Right ventricle myocardium inferior (tissue), 1 donor: ENCODE data around the gene UTF1. TPM values are rescaled to one million over a fixed set of nuclear protein-coding genes. Genes with fewer than 3 reads are reported as not detected.
A peak's percentile ranks its signal among the peaks of the same experiment; 100 is the strongest.
"Not testable (repeated sequence)": the region's sequence is repeated elsewhere in the genome, so short reads cannot be mapped to it uniquely, and the experiment has no call there.

Experiments
- ATAC-seq: fragments of 200-7000 bp; cut with Tn5 transposase; one replicate; pipeline ENCODE4 v1.9.1; 2020; ENCODE audit warnings: mild to moderate bottlenecking, moderate library complexity
- DNase-seq: peaks from one replicate; pipeline ENCODE4 v3.0.0; 2021; ENCODE audit errors: missing footprints
- intact Hi-C: fragments of 100-400 bp; cut with DNase I; formaldehyde crosslinking; loops from one replicate; pipeline ENCODE4 v1.11.0; 2022
- total RNA-seq: library from RNA; stranded (reverse); fragmentation: NEBNext Ultra II Directional; extraction: Animal tissue kit (Norgen Biotek cat#: 25700); gene quantifications from one replicate; pipeline ENCODE4 v1.2.1, GENCODE V29; 2021
- donor health status: DM: no; HTN: yes; CAD: no; lungs with severe emphysema.

The UTF1 gene
- total RNA-seq, 1 donor from 2014 or later, result not detected

DNA sequence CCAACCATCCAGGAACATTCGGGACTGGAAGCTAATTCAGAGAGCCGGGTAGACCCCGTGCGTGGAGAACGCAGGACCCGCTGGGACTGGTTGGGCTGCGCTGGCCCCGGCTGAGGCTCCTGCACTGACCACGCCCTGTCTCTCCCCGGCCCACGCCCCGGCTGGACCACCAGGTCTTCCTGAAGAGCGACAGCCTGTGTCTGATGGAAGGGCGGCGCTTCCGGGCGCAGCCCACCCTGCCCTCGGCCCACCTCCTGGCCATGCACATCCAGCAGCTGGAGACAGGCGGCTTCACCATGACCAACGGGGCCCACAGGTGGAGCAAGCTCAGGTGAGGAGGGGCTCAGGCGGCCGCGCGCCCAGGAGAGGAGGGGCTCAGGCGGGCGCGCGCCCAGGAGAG lies 10.2 kb upstream of the UTF1 start:
- intact Hi-C loops, result no loop called here
- ATAC-seq (no peak), DNase-seq (no peak)

DNA sequence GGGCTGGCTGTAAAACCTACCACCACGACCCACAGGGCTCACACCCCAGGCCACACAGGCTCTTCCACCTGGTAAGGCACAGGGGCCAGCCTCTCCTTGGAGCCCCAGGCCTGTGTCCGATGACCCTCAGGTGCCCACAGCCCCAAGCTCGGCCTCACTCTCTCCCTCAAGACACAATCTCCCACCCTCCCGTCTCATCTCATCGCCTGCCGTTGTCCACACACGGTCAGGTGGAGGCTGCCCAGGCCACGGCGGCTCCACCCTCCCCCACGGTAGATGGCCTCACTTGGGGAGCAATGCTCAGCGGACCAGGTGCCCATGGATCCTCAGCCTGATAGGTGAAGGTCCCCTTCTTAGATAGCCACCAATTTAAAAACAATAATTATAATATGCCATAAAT lies 8.7 kb upstream of the UTF1 start:
- ATAC-seq (no peak), DNase-seq (no peak)
- intact Hi-C loops, result no loop called here

DNA sequence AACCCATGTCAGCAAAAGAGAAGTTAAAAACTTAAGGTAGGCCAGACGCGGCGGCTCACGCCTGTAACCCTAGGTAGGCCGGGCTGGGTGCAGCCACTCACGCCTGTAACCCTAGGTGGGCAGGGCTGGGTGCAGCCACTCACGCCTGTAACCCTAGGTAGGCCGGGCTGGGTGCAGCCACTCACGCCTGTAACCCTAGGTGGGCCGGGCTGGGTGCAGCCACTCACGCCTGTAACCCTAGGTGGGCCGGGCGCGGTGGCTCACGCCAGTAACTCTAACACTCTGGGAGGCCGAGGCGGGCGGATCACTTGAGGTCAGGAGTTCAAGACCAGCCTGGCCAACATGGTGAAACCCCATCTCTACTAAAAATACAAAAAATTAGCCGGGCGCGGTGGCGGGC lies 8.3 kb upstream of the UTF1 start:
- intact Hi-C loops, DNase-seq, ATAC-seq: not testable (repeated sequence)

DNA sequence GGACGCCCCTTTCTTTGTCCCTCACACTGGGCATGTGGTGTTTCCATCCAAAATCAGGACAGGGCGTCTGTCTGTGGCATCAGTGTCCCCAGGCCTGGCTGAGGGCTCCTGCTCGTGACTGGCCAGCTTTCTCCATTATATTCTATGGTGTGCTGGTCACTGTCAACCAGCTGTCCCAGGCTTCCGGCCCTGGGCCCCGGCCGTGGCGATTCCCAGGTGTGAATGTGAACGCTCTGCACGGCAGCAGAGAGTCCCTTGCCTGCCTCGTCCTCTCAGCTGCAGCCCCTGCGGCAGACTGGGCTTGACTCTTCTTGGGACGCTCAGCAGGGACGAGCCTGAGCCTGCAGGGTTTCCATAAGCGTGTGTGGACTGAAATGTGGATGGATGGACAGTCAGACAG lies 5.9 kb upstream of the UTF1 start:
- intact Hi-C loops, result no loop called here
- ATAC-seq (no peak), DNase-seq (no peak)

DNA sequence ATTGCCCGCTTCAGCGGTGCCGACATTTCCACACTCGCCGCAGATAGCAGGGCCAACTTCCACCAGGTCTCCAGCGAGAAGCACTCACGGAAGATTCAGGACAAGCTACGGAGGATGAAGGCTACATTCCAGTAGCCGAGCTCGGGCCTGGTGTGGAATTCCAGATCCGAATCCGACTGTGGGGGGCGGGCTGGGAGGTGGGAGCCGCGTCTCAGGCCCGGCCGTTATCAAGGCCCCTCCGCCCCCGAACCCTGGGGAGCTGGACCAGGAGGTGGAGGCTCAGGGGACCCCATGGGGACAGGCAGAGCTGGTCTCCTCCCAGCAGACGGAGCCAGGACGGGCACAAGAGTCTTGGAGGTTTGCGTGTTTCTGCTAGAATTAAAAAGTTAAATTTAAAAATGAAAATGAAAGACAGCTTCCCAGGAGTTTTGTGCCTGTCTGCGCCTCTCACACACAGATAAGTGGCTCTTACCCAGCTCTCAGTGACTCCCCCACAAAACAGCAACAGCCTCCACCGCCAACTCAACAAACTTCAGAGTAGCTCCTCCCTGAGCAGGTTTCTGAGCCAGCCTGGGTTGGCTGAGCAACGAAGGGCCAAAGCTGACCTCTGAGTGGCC lies 5.2 kb upstream of the UTF1 start:
- intact Hi-C loops, result no loop called here
- ATAC-seq, result no peak
- no peak for DNase-seq

DNA sequence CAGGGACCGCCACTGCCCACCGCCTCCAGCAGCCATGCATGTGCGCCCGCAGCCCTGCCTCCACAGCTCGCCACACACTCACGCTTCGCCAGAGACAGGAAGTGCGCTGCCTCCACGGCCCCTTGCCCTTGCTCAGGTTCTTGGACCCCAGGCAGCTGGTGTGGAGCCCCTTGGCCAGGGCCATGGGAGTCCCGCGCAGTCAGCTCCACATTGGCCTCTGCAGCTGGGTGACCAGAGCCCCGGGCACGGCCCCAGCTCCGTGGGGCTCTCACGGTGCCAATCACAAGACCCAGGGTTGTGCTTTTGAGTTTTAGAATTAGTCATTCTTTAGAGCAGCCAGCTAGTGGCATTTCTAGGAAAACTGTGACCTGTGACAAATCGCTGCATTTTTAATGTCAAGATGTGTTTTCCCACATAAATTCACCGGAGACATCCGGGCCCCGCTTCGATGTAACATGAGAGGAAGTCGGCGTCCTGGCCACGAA lies 4.3 kb upstream of the UTF1 start:
- ATAC-seq, result no peak
- intact Hi-C loops, result no loop called here
- no peak for DNase-seq

DNA sequence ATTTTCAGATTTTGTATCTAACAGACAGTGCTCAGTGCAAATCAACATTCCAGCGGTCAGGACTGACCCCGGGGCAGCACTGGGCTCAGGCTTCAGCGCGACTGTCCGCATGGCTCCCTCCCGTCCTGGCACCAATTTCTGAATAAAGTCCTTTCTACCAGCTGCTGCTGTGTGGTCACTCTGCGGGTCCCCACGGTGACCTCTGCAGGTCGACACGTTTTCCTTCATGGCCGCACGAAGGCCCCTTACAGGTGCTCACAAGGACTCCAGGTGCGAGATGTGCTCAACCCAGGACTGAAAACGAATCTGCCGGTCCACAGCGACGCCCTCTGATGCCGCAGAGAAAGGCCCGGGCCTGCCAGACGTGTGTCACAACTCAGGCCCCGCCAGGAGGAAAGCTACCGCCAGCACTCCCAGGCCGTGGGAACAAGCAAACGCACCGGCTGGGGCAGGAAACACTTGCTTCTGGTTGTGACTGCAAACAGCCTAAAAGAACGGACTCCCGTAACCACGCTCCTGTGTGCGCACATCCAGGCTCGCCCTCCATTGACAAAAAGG lies 3.7 kb upstream of the UTF1 start:
- intact Hi-C loops, result no loop called here
- DNase-seq (no peak), ATAC-seq (no peak)

DNA sequence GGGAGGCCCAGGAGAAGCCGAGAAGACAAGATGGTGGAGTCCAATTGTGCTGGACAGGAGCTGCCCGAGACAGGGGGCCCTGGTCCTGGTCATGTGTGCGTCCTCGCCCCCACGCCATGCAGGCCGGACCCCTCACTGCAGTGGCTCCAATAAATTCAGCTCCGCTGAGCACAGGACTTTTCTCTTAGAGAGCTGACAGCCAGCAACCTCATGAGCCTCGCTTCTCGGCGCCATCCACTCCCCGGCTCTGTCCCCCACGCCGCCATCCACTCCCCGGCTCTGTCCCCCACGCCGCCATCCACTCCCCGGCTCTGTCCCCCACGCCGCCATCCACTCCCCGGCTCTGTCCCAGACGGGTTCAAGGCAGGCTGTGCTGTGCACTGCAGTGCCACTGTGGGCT lies 2.8 kb upstream of the UTF1 start:
- no peak for DNase-seq
- no peak for ATAC-seq
- intact Hi-C loops, result no loop called here

DNA sequence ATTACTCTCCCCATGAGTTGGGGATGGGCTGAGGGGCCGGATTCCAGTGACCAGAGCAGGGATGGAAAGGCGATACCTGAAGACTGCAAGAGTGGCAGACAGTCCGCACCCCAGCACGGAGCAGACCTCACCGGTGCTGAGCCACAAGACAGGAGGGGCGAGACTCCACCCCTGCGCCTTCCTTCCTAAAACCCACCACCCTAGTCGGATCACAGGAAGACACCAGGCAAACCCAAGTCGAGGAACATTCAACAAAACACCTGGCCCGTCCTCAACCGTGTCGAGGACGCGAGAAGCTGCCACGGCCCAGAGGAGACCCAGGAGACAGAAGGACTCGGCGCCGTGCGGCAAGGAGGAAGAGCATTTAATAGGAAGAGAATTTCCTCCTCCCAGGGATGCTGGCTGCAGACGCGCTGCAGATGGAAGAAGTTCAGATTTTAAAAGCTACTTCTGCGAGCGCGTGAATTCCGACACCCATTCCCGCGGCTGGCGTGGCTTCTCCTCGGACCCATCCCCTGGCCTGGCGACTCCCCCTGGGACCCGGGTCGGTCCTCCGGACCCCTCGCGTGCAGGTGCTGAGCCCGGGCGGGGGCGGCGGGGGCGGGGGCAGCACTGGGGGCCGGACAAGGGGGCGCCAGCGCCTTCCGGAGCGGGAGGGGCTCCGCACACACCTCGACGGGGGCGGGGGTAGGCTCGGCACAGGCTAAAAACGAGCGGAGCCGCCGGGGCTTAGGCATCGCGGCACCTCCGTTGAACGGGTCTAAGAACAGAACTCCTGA lies 563 bp upstream of the UTF1 start:
- DNase-seq, result no peak
- intact Hi-C loops, result no loop called here
- no peak for ATAC-seq

DNA sequence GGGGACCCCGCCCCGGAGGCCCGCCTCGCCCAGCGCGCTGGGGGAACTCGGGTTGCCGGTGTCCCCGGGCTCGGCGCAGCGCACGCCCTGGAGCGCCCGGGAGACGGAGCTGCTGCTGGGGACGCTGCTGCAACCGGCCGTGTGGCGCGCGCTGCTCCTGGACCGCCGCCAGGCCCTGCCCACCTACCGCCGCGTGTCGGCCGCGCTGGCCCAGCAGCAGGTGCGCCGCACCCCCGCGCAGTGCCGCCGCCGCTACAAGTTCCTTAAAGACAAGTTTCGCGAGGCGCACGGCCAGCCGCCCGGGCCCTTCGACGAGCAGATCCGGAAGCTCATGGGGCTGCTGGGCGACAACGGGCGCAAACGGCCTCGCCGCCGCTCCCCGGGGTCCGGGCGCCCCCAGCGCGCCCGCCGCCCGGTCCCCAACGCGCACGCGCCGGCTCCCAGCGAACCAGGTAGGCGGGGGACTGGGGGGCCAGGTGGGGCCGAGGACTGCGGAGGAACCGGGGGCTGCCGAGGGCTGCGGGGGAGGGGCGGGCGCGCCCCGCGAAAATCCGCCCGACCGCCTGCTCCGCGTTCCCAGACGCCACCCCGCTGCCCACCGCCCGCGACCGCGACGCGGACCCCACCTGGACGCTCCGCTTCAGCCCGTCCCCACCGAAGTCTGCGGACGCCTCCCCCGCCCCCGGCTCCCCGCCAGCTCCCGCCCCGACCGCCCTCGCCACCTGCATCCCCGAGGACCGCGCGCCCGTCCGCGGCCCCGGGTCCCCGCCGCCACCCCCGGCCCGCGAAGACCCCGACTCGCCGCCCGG lies 574 bp downstream of the UTF1 start:
- ATAC-seq, result no peak
- intact Hi-C loops, result no loop called here
- DNase-seq, result no peak

DNA sequence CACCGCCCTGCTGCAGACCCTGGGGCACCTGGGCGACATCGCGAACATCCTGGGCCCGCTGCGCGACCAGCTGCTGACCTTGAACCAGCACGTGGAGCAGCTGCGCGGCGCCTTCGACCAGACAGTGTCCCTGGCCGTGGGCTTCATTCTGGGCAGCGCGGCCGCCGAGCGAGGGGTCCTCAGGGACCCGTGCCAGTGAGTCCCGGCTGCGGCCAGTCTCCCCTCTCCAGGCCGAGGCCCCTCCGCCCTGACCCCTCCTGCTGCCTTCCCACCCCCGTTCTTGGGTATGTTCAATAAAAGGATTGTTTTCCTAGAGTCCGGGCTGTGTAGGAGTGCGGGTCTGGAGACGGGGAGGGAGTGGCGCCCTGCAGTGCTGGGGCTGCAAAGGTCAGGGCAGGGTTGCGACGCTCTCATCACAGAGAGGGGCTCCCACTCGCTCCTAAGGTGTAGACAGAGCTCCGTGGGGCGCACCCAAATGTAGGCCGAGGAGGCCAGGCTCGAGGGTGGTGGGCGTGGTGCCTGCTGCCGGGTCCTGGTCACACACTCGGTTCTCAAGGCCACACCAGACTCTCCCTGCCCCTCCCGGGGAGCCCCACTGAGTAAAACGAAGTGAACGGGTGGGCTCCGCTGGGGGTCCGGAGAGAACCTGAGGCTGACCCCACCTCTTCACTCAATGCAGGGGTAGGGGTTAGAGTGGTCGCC lies 1.4 kb downstream of the UTF1 start:
- no peak for ATAC-seq
- no peak for DNase-seq
- intact Hi-C loops, result no loop called here

DNA sequence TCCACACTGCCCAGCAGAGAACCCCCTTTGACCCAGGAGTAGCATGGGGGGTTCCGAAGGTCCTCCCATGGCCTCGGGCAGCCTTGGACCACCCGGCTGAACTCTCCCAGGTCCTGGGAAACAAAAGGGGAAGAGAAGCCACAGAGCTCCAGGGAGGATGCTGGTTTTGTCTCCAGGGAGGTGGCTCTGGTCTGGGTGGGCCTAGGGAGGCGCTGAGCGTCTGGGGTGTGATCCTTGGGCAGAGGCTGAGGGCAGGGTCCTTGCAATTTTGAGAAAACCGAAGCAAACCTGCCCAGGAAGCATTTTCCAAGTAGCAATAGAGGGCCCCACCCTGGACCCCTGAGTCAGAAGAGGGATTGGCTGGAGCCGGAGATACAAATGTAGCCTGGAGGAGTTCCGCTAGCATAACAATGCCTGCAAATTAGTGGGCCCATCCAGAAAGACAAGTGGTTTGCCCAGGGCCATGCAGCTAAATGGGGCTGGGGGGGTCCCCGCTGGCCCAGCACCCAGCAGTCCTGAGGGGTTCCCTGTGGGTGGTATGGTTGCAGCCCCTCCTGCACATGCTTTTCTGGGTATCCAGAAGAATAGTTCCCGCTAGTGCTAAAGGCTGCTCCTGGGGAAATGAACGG lies 2.0 kb downstream of the UTF1 start:
- DNase-seq (no peak), ATAC-seq (no peak)
- intact Hi-C loops, result no loop called here

DNA sequence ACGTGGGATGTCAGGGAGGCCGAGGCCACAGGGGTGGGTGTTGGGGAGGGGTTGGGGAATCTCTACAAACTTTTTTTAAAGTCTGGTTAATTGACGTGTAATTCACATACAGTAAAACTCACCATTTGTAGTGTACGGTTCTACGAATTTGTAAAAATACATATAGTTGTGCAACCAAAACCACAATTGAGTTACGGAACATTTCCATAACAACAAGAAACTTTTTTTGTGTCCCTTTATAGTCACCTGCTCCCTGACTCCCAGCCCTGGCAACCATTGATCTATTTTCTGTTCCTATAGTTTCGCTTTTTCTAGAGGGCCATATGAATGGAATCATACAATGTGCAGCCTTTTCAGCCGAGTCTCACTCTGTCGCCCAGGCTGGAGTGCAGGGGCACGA lies 4.8 kb downstream of the UTF1 start:
- intact Hi-C loops, DNase-seq, ATAC-seq: not testable (repeated sequence)

DNA sequence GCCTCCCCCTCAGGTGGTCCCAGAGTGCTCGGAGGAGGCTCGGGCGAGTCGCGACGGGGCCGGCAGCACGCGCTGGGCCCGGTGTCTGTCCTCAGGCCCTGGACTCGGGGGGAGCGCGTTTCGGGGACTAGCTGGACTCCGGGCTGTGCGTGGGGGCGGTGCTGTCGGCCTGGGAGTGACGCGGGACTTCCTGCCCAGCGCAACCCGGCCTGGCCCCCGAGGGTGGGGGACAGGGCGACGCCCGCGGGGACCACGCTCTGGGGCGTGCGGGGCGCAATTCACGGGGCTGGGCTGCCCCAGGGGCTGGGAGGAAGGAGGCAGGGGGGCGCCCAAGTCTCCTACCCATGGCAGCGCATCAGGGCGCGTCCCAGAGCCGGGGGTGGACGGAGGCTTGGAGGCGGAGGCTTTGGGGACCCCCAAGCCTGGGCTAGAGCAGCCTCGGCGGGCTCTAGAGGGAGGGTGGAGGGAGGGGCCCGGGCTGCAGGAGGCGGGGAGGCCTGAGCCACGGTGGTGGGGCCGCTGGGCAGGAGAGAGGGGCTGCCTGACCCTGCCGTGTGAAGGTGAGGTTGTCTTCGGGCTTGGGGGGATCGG lies 5.3 kb downstream of the UTF1 start:
- peak; percentile 47 for ATAC-seq
- DNase-seq, result no peak
- intact Hi-C loops, result no loop called here

DNA sequence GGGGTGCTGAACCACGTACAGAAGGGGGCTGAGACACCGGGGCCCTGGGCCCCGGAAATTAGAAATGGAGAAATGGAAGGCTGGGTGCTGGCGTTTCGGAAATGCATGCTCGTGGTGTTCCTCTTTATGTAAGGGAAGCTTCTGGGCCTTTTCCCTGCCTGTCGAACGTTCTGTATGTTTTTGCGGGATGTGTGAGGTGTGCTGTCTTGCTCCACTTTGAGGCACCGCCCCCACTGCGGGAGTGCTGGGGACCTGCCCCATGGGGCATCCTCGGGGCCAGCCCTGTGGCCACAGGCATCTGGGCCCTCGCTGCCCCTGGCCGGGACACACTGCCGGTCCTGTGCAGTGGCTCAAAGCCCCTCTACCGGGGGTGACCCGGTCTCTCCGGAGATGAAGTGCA lies 5.9 kb downstream of the UTF1 start:
- no peak for DNase-seq
- ATAC-seq, result peak; percentile 44
- intact Hi-C loops, result no loop called here

DNA sequence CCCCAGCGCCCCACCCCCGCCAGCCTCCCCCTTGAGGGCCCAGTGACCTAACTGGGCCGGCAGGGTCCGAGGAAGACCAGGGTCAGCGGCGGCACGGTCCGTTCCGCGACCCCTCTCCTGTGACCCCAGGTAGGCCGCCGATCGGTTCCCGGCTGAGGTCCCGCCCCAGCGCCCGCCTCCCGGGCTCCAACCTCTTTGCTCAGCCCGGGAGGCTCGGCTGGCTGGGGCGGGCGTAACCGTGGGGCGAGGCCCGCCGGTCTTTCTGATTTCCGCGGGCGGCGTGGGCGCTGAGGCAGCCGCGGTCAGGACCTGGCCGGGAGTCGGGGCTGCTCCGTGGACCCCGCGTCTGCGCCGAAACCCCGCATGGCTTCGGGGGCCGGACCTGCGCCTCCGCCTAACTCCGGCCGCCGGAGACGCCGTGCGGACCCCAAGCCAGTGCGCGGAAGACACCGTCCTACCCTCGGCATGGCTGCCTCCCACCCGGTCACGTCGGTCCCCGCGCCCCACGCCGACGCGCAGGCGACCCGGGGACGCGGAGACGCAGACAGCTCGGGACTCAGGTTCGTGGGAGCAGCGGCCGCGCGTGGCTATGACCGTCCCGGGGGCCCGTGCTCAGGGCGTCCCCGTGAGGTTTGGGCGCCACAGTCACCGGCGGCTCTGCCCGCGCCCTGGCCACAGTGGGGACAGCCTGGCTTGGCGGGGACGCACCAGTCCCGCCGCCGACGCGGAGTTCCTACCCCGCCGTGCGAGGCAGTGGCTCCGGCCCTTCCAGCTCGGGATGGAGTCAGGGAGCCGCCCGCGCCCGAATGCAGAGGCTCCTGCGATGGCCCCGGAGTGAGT lies 6.6 kb downstream of the UTF1 start:
- DNase-seq, result no peak
- intact Hi-C loops, result no loop called here
- ATAC-seq, result peak; percentile 4

DNA sequence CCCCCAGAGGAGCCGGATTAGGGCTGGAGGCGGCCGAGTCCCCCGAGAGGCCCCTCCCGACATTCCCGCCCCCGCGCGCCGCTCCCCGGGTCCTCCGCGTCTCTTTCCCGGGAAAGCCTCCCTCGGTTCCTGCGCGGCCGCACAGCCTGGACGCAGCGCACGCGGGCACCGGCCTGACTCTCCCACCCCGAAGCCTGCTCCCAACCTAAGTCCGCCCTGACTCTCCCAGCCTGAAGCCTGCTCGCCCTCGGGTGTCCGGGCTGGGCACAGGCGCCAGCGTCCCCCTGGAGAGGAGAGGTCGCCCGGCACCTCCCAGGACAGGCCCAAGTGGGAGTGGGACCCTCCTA lies 7.2 kb downstream of the UTF1 start:
- DNase-seq, result no peak
- intact Hi-C loops, result no loop called here

More for the DNA sequence above, 7.2 kb downstream of the UTF1 start:
- no peak for ATAC-seq
